ENCODE results near the gene SMAD9.

GRCh38 chr13:36945078-36945477, 25.0 kb upstream of the SMAD9 start:
- TF ChIP-seq CTCF (conservative IDR thresholded peaks at IDR 0.05) (no peak), ZFX (IDR thresholded peaks at IDR 0.05) (no peak)

All from C4-2B (cell line).